Effector memory CD8-positive, alpha-beta T cell (primary cell): Measurements from ENCODE around the gene NEGR1.

Experiments used
- ATAC-seq: fragments of 150-1000 bp; cut with Tn5 transposase; replicated peaks from 2 replicates; pipeline ENCODE4 v1.10.0; 2021; ENCODE audit warnings: mild to moderate bottlenecking, moderate library complexity
- DNase-seq, 3 experiments: peaks; one replicate each; pipeline ENCODE4 v3.0.0; 2021
- H3K27ac Mint-ChIP-seq, 2 donors: one replicate each; pipeline ENCODE4 v1.8.0; 2022; ENCODE audit warnings: mild to moderate bottlenecking in 2 of 2, mixed read lengths in 2 of 2, moderate library complexity in 2 of 2
- H3K27me3 Mint-ChIP-seq, 2 donors: one replicate each; pipeline ENCODE4 v1.8.0; 2022; ENCODE audit warnings: mixed read lengths in 2 of 2
- H3K36me3 Mint-ChIP-seq: one replicate; pipeline ENCODE4 v1.8.0; 2022; ENCODE audit warnings: mild to moderate bottlenecking, moderate library complexity, mixed read lengths; ENCODE audit not compliant: insufficient read depth
- H3K4me1 Mint-ChIP-seq, 2 donors: one replicate each; pipeline ENCODE4 v1.8.0; 2022; ENCODE audit warnings: low read depth in 2 of 2, mixed read lengths in 2 of 2
- H3K4me3 Mint-ChIP-seq, 2 donors: one replicate each; pipeline ENCODE4 v1.8.0; 2022; ENCODE audit warnings: mild to moderate bottlenecking in 2 of 2, mixed read lengths in 2 of 2, moderate library complexity in 2 of 2
- H3K9me3 Mint-ChIP-seq, 2 donors: one replicate each; pipeline ENCODE4 v1.8.0; 2022; ENCODE audit warnings: mixed read lengths in 2 of 2

NEGR1 gene

DNA sequence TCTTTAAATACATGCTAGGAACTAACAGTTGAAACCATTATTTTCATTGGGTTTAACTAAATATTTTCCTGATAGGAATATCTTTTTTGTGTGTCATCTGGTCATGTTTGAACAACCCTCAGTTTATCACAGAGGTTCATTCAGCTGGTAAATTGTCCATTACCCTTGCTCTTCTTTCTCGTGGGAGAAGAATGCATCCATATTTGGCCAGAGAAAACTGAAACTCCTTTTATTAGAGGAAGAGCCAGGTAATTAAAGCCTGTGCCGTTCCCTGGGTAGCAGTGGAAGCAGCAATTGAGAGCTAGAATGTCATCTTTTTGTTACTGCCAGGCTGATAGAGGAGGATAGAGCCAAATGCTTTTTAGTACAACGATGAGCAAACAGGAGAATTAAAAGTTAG is 614.3 kb downstream of the NEGR1 start:
- DNase-seq (no peak), ATAC-seq (no peak)
- Mint-ChIP-seq H3K27ac (no peak overlapping the region), H3K4me3 (no peak overlapping the region), H3K36me3 (no peaks in the 10 kb centered on the region), H3K27me3 (no peaks in the 10 kb centered on the region), H3K4me1 (no peaks in the 10 kb centered on the region), H3K9me3 (peaks cover 0 to 1% of the 10 kb centered on the region in 2 donors)

DNA sequence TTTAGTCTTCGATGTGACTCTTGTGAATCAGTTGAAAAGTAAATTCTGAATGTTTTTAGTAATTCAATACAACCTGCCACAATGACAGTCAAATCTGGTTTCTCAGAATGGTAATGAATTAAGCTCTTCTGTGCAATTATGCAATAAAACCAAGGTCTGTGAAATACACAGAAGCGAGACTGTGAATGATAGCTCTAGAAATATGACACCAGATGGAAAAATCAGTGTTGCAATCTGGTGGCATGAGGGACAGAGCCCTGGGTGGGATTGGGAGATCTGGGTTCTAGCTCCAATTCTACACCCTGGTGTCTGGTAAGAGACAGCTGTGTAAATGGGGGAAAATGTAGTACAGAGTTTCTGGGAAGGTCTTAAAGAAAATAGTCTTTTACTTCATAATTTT is 615.1 kb downstream of the NEGR1 start:
- no peak overlapping the region for H3K4me3 Mint-ChIP-seq
- no peak for DNase-seq
- no peaks in the 10 kb centered on the region for H3K4me1 Mint-ChIP-seq
- no peak for ATAC-seq
- peaks cover 0 to 1% of the 10 kb centered on the region in 2 donors for H3K9me3 Mint-ChIP-seq
- H3K27me3 Mint-ChIP-seq, result no peaks in the 10 kb centered on the region
- no peaks in the 10 kb centered on the region for H3K36me3 Mint-ChIP-seq
- no peak overlapping the region for H3K27ac Mint-ChIP-seq

DNA sequence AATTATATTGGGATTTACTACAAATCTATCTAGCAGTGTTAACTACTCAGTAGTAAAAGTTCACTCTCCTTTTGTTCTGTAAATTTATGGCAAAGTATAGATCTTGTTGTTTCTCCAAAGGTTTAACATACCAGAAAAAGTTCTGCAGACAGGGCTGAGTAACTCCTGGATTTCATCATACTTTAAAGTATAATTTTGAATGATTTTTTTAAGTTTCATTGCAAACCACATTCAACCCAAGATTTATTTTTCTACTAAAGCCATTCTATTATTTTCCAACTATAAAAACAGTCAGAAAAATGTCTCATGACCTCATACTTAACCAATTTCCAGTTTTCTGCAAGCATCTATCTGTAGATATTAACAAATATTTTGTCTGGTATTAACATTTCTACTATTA is 615.7 kb downstream of the NEGR1 start:
- no peak for ATAC-seq
- Mint-ChIP-seq H3K27me3 (no peaks in the 10 kb centered on the region), H3K36me3 (no peaks in the 10 kb centered on the region), H3K4me3 (no peak overlapping the region), H3K27ac (no peak overlapping the region), H3K4me1 (no peaks in the 10 kb centered on the region), H3K9me3 (peaks cover 0 to 1% of the 10 kb centered on the region in 2 donors)
- no peak for DNase-seq

DNA sequence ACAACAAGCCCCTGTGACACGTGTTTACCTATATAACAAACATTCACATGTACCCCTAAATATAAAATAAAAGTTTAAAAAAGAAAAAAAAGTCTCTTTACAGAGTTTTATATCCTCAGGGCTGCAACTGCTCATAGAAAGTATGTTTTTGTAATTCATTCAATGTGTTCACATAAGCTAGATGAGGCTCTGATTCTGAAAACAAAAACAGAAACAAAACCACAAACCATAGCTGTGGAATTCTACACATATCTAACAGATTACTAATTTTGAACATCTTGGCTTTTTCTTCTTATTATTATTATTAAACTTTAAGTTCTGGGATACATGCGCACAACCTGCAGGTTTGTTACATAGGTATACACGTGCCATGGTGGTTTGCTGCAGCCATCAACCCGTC is 621.9 kb downstream of the NEGR1 start:
- H3K27ac Mint-ChIP-seq, result no peak overlapping the region
- no peaks in the 10 kb centered on the region for H3K4me1 Mint-ChIP-seq
- peaks cover 8 to 13% of the 10 kb centered on the region in 2 donors for H3K9me3 Mint-ChIP-seq
- DNase-seq (no peak), ATAC-seq (no peak)
- H3K27me3 Mint-ChIP-seq, result no peaks in the 10 kb centered on the region
- H3K4me3 Mint-ChIP-seq, result no peak overlapping the region
- no peaks in the 10 kb centered on the region for H3K36me3 Mint-ChIP-seq

DNA sequence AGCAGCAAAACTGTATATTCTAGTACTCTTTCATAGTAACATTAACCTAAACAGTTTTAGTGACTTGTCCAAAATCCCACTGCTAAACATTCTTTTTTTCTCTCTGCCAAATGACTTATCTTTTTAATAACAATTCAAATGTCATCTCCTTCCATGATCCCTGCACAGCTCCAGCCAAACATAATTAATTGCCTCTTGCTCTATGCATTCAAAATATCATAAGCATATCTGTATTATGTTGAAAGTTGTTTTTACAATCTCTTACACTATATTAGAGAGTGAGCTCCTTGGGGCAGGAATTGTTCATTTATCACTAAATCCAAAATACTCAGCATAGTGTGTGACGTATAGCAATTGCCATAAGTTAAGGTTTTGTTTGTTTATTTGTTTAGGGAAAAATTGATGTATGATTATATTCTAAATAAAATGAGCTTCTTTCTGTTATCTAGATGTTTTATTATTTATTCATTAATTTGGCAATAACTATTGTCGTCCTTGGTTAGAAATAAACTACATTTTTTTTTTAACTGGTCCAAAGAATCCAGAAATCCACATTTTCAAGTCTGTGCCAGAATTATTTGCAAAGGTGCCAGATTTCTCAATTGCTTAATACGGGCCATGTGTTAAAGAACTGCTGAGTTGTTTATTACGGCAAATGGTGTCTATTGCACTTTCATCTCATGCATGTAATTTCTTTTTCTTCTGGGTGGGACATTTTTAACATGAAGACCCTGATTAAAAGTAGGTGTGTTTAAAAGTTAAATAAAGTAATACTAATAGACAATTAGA is 624.3 kb downstream of the NEGR1 start:
- Mint-ChIP-seq H3K4me3 (no peak overlapping the region), H3K36me3 (no peaks in the 10 kb centered on the region), H3K9me3 (peaks cover 9 to 13% of the 10 kb centered on the region in 2 donors), H3K27ac (no peak overlapping the region), H3K27me3 (no peaks in the 10 kb centered on the region), H3K4me1 (no peaks in the 10 kb centered on the region)
- ATAC-seq (no peak), DNase-seq (no peak)

DNA sequence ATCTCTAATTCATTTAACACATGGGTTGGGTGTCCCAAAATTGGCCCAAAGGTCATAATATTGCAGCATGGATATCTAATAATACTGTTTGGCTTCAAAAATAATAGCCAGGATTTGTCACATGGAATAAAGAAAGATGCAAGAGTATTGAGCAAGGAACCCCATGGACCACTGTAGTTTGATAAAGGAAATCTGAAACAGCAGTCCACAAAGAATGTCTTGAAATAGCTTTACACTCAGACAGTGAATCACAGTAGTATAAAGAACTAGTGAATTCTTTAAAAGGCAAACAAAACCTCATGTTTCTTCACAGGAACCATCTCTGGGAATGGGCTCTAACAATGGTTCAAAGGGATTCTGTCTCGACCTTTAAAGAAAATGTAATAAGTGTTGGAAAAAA is 625.4 kb downstream of the NEGR1 start:
- no peak overlapping the region for H3K27ac Mint-ChIP-seq

DNA sequence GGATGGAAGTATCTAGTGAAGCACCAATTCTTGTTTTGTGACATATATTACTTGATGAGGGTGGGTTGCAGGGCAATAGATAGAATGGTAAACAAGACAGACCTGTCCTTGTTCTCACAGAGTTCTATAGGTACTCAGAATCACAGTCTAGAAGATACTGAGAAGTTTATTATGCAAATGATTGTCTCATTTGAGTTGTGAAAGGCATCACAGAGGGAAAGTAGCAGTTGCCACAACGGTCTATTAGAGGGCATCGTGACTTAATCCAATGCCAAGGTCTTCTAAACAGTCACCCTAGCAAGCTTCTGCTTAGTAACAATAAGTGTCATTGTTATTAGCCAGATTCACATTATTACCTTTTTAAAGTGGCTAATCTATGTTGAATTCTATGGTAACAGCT is 626.7 kb downstream of the NEGR1 start:
- no peaks in the 10 kb centered on the region for H3K4me1 Mint-ChIP-seq
- DNase-seq (no peak), ATAC-seq (no peak)
- no peaks in the 10 kb centered on the region for H3K27me3 Mint-ChIP-seq
- H3K9me3 Mint-ChIP-seq, result peaks cover 9 to 13% of the 10 kb centered on the region in 2 donors
- H3K27ac Mint-ChIP-seq, result no peak overlapping the region
- no peaks in the 10 kb centered on the region for H3K36me3 Mint-ChIP-seq
- no peak overlapping the region for H3K4me3 Mint-ChIP-seq

More for the DNA sequence above, 625.4 kb downstream of the NEGR1 start:
- no peak for ATAC-seq
- no peaks in the 10 kb centered on the region for H3K4me1 Mint-ChIP-seq
- H3K4me3 Mint-ChIP-seq, result no peak overlapping the region
- H3K36me3 Mint-ChIP-seq, result no peaks in the 10 kb centered on the region
- no peak for DNase-seq
- H3K27me3 Mint-ChIP-seq, result no peaks in the 10 kb centered on the region
- H3K9me3 Mint-ChIP-seq, result peaks cover 9 to 13% of the 10 kb centered on the region in 2 donors

DNA sequence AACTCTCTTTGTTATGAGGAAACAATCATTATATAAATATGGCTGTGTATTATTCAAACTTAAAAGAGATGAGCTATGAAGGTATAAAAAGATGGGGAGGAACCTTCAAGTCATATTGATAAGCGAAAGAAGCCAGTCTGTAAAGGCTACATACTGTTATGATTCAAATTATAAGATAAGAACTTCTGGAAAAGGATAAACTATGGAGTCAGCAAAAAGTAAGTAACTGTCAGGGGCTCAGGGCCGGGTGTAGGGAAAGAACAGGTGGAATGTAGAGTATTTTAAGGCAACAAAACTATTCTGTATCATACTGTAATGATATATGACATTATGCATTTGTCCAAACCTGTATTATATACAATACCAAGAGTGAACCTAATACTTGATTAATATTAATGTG is 628.4 kb downstream of the NEGR1 start:
- DNase-seq (no peak), ATAC-seq (no peak)
- no peaks in the 10 kb centered on the region for H3K36me3 Mint-ChIP-seq
- H3K9me3 Mint-ChIP-seq, result peaks cover 2 to 5% of the 10 kb centered on the region in 2 donors
- H3K27me3 Mint-ChIP-seq, result no peaks in the 10 kb centered on the region
- H3K4me3 Mint-ChIP-seq, result no peak overlapping the region
- no peak overlapping the region for H3K27ac Mint-ChIP-seq
- no peaks in the 10 kb centered on the region for H3K4me1 Mint-ChIP-seq

DNA sequence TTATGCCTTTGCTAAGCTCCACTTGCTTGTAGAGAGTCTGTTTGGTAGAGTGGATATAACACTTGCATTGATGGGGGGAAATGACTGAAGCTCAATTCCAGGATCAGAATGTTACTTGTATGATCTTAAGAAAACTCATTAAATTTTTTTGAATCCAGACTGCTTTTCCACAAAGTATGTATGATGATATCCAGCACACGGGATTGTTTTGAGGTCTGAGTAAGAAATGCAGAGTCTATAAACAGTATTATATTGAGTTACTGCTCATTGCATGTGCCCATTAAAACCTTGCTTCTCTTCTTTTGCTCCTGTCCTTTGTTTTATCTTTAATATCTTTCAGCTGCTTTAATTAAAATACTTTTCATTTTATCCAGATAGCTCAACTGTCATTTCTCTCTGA is 631.1 kb downstream of the NEGR1 start:
- Mint-ChIP-seq H3K4me1 (no peaks in the 10 kb centered on the region), H3K4me3 (no peak overlapping the region), H3K9me3 (peaks cover 7 to 8% of the 10 kb centered on the region in 2 donors), H3K36me3 (no peaks in the 10 kb centered on the region), H3K27ac (no peak overlapping the region), H3K27me3 (no peaks in the 10 kb centered on the region)
- ATAC-seq (no peak), DNase-seq (no peak)

DNA sequence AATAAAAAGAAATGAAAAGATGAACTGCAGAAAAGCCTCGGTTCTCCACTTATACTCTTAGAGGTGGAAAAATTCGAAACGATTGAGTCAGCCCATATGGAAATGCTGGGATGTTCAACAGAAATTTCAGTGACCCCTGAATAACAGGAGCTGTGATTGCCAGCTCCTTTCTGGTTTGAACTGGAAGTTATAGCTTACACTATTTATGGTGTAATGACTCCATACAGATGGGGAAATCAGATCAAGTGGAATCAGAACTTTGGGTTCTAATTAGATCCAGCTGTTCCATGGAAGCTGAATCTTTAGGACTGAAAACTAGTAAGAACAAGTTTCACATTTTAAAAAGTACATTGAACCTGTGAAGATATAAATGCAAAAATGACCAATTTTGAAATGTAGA is 632.2 kb downstream of the NEGR1 start:
- no peak overlapping the region for H3K4me3 Mint-ChIP-seq
- H3K27ac Mint-ChIP-seq, result no peak overlapping the region
- ATAC-seq (no peak), DNase-seq (no peak)
- no peaks in the 10 kb centered on the region for H3K4me1 Mint-ChIP-seq
- H3K36me3 Mint-ChIP-seq, result no peaks in the 10 kb centered on the region
- H3K9me3 Mint-ChIP-seq, result peaks cover 5 to 7% of the 10 kb centered on the region in 2 donors
- no peaks in the 10 kb centered on the region for H3K27me3 Mint-ChIP-seq

DNA sequence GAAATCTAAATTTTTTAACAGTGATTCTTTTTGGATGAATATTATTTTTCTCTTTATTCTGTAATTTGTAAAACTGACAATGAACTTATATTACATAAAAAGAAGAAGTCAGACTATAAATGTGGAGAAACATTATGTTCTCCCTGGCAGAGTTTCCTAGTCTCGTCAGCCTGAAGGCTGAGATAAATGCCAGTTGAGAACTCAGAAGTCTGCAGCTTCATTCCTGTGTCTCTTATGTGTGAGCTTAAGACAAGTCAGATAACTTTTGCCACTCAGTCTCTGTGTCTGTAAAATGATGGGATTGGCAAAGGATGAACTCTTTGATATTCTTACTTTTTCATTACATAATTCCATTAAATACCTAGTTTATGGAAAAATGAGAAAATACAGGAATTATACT is 632.7 kb downstream of the NEGR1 start:
- no peaks in the 10 kb centered on the region for H3K36me3 Mint-ChIP-seq
- no peaks in the 10 kb centered on the region for H3K4me1 Mint-ChIP-seq
- no peak overlapping the region for H3K4me3 Mint-ChIP-seq
- no peak for ATAC-seq
- no peak for DNase-seq
- peaks cover 5 to 7% of the 10 kb centered on the region in 2 donors for H3K9me3 Mint-ChIP-seq
- no peaks in the 10 kb centered on the region for H3K27me3 Mint-ChIP-seq
- H3K27ac Mint-ChIP-seq, result no peak overlapping the region

DNA sequence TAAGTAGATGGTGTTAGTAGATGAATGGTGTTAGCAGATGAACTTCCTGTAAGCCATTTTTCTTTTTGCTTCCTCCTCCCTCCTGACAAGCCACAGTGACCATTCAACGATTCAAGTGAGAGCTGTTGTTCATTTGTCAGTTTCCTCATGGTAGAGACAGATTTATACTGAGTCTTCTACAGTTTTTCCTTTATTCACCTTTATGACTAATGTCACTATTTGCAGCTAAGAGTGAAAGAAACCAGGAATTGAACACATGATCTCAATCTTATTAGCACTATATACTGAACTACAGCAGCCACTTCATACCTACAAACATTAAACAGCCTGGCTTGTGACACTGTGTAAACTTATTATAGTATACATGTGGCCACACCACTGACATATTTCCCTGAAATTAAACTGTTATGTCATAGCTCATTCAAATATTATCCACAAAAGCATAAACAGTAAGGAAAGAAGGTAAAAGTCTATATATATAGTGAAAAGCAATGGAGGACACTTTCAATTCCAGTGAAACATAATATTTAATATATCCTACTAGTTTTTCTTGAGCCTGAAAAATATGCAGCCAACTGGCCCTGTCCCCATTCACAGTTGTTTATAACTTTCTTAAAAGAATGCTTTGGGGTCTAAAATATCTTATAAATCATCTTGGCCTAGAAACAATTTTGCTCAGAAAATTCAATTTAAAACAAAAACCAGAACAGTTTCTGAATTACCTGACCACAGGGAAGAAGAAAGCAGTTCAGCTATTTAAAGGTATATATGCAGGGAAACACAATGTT is 634.6 kb downstream of the NEGR1 start:
- no peaks in the 10 kb centered on the region for H3K27me3 Mint-ChIP-seq
- ATAC-seq (no peak), DNase-seq (no peak)
- no peaks in the 10 kb centered on the region for H3K4me1 Mint-ChIP-seq
- H3K27ac Mint-ChIP-seq, result no peak overlapping the region
- H3K4me3 Mint-ChIP-seq, result no peak overlapping the region
- no peaks in the 10 kb centered on the region for H3K36me3 Mint-ChIP-seq
- H3K9me3 Mint-ChIP-seq, result peaks cover 5 to 14% of the 10 kb centered on the region in 2 donors

DNA sequence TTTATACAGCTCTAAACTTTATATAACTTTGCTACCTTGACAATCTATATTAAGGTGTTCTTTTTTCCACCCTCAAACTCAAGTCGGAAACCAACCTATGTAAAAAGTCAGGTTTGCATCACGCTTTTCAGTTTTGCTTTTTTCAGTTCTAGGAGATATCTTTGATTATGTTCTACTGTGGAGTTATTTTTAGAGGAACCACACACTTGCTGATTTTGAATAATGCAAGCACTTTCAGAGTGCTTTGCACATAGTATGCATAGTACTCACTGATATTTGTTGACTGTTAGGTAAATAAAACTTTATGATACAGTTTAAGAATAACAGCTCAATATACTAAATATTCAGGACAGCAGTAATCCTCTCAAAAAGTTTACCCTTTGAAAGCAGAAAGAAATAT is 637.3 kb downstream of the NEGR1 start:
- Mint-ChIP-seq H3K4me1 (no peaks in the 10 kb centered on the region), H3K9me3 (peaks cover 9 to 22% of the 10 kb centered on the region in 2 donors), H3K4me3 (no peak overlapping the region), H3K27me3 (no peaks in the 10 kb centered on the region), H3K27ac (no peak overlapping the region), H3K36me3 (no peaks in the 10 kb centered on the region)
- DNase-seq (no peak), ATAC-seq (no peak)

DNA sequence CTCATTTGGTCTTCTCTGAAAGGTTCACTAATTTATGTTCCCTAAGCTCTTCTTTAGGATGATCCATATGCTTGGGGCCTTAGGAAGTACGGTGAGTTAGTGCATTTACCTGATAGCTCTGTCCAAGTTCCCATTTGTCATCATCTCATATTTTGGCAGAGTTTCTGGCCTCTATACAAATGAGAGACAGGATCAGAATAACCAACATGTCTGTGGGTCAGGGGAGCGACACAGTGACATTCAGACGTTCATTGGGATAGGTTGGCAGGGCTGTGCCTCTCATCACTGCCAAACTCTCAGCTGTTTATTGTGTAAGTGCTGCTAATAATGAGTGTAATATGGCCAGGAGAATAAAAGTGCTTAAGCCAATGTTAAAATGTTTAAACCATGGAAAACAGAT is 640.4 kb downstream of the NEGR1 start:
- no peaks in the 10 kb centered on the region for H3K27me3 Mint-ChIP-seq
- no peaks in the 10 kb centered on the region for H3K36me3 Mint-ChIP-seq
- no peak for DNase-seq
- peaks cover 7 to 15% of the 10 kb centered on the region in 2 donors for H3K9me3 Mint-ChIP-seq
- no peak overlapping the region for H3K27ac Mint-ChIP-seq
- no peak overlapping the region for H3K4me3 Mint-ChIP-seq
- no peak for ATAC-seq
- H3K4me1 Mint-ChIP-seq, result no peaks in the 10 kb centered on the region
